ENCODE data around the gene ROM1.

The ROM1 gene

GRCh38 chr11:62572431-62572830 is 40.6 kb upstream of the ROM1 start:
- Histone ChIP-seq H3K27me3 (ENCODE audit: insufficient read depth, low read length, poor library complexity) (no peaks in the 10 kb centered on the region), H3K4me1 (ENCODE audit: insufficient read depth, low read length) (peaks cover 63% of the 10 kb centered on the region), H2AFZ (ENCODE audit: low read depth, low read length) (no peak overlapping the region), H3K4me3 (ENCODE audit: low read depth in 1 of 2, low read length in 2 of 2) (peak overlapping the region; percentile 77 to 82; a peak in 3 of 4 replicates), H3K9me3 (ENCODE audit: insufficient read depth, low read length, severe bottlenecking) (no peaks in the 10 kb centered on the region), H3K36me3 (ENCODE audit: insufficient read depth, low read length) (peaks cover 76% of the 10 kb centered on the region), H3K79me2 (ENCODE audit: insufficient read depth, low read length) (peaks cover 82% of the 10 kb centered on the region), H3K27ac (ENCODE audit: low read length) (peak overlapping the region; percentile 77), H3K4me2 (ENCODE audit: insufficient read depth, low read length) (peak overlapping the region; percentile 64), H3K9ac (ENCODE audit: low read depth, low read length) (peak overlapping the region; percentile 71), H4K20me1 (ENCODE audit: insufficient read depth, low read length) (peaks cover 35% of the 10 kb centered on the region; the same call in 1 of the 2 replicates)
- TF ChIP-seq CTCF (IDR thresholded peaks at IDR 0.05; ENCODE audit: borderline replicate concordance, extremely low read depth, low read length, poor library complexity, severe bottlenecking) (no peak), EZH2 (IDR thresholded peaks at IDR 0.05; ENCODE audit: borderline replicate concordance, low read depth, low read length, severe bottlenecking) (no peak)
- ATAC-seq (ENCODE audit: insufficient read depth, low read depth): no peak
- no peak for DNase-seq

- Histone ChIP-seq H3K4me3 (ENCODE audit: low read depth in 1 of 2, low read length in 2 of 2) (peak overlapping the region; percentile 77 to 82; a peak in 3 of 4 replicates), H3K36me3 (ENCODE audit: insufficient read depth, low read length) (peaks cover 73% of the 10 kb centered on the region), H4K20me1 (ENCODE audit: insufficient read depth, low read length) (peaks cover 34% of the 10 kb centered on the region; the same call in 1 of the 2 replicates), H3K4me2 (ENCODE audit: insufficient read depth, low read length) (peak overlapping the region; percentile 64), H3K27ac (ENCODE audit: low read length) (peak overlapping the region; percentile 77), H3K27me3 (ENCODE audit: insufficient read depth, low read length, poor library complexity) (no peaks in the 10 kb centered on the region), H3K4me1 (ENCODE audit: insufficient read depth, low read length) (peaks cover 61% of the 10 kb centered on the region), H3K79me2 (ENCODE audit: insufficient read depth, low read length) (peaks cover 79% of the 10 kb centered on the region), H3K9me3 (ENCODE audit: insufficient read depth, low read length, severe bottlenecking) (no peaks in the 10 kb centered on the region), H3K9ac (ENCODE audit: low read depth, low read length) (peak overlapping the region; percentile 71), H2AFZ (ENCODE audit: low read depth, low read length) (peak overlapping the region; percentile 76)
- peak; percentile 51 for DNase-seq
- ATAC-seq (ENCODE audit: insufficient read depth, low read depth): peak; percentile 15; the same call in 1 of the 3 replicates
- TF ChIP-seq EZH2 (IDR thresholded peaks at IDR 0.05; ENCODE audit: borderline replicate concordance, low read depth, low read length, severe bottlenecking): no peak
- TF ChIP-seq CTCF (IDR thresholded peaks at IDR 0.05; ENCODE audit: borderline replicate concordance, extremely low read depth, low read length, poor library complexity, severe bottlenecking): no peak
Measured at GRCh38 chr11:62573006-62573591, 40.0 kb upstream of the ROM1 start.

- peak within 1 kb of the TSS; percentile 85 for H3K27ac ChIP-seq (ENCODE audit: low read length)
- H3K4me1 ChIP-seq (ENCODE audit: insufficient read depth, low read length): peaks cover 61% of the 10 kb centered on the region
- H3K79me2 ChIP-seq (ENCODE audit: insufficient read depth, low read length): peaks cover 74% of the 10 kb centered on the region
- no peak for TF ChIP-seq EZH2 (IDR thresholded peaks at IDR 0.05; ENCODE audit: borderline replicate concordance, low read depth, low read length, severe bottlenecking)
- TF ChIP-seq CTCF (IDR thresholded peaks at IDR 0.05; ENCODE audit: borderline replicate concordance, extremely low read depth, low read length, poor library complexity, severe bottlenecking): no peak
- H2AFZ ChIP-seq (ENCODE audit: low read depth, low read length): peak within 1 kb of the TSS; percentile 84
- peaks cover 34% of the 10 kb centered on the region; the same call in 1 of the 2 replicates for H4K20me1 ChIP-seq (ENCODE audit: insufficient read depth, low read length)
- DNase-seq (peak; percentile 100), ATAC-seq (ENCODE audit: insufficient read depth, low read depth) (peak; percentile 93)
- no peaks in the 10 kb centered on the region for H3K9me3 ChIP-seq (ENCODE audit: insufficient read depth, low read length, severe bottlenecking)
- H3K27me3 ChIP-seq (ENCODE audit: insufficient read depth, low read length, poor library complexity): no peaks in the 10 kb centered on the region
- H3K4me2 ChIP-seq (ENCODE audit: insufficient read depth, low read length): peak within 1 kb of the TSS; percentile 91
- H3K4me3 ChIP-seq (ENCODE audit: low read depth in 1 of 2, low read length in 2 of 2): peak within 1 kb of the TSS; percentile 79 to 82
- H3K36me3 ChIP-seq (ENCODE audit: insufficient read depth, low read length): peaks cover 75% of the 10 kb centered on the region
- peak within 1 kb of the TSS; percentile 72 for H3K9ac ChIP-seq (ENCODE audit: low read depth, low read length)
Measured at GRCh38 chr11:62573592-62574362, 39.3 kb upstream of the ROM1 start, which contains the start of gene EEF1G. Gene EEF1G (minus strand): TSS chr11:62573891. CDS start chr11:62573842, 49 bp downstream.

Measured in DND-41 (cell line).